ENCODE data around the gene ZC3H12C.

Gene ZC3H12C

GRCh38 chr11:110098645-110099044, 5.5 kb downstream of the ZC3H12C start:
- no peak for DNase-seq (ENCODE audit: low spot score)

GRCh38 chr11:110100476-110101240, 7.5 kb downstream of the ZC3H12C start:
- DNase-seq (ENCODE audit: low spot score): no peak

GRCh38 chr11:110106713-110107274, 13.6 kb downstream of the ZC3H12C start:
- DNase-seq (ENCODE audit: low spot score): no peak

GRCh38 chr11:110110854-110111253, 17.7 kb downstream of the ZC3H12C start:
- no peak for DNase-seq (ENCODE audit: low spot score)

- DNase-seq (ENCODE audit: low spot score): no peak
Observed at GRCh38 chr11:110112457-110112856, 19.3 kb downstream of the ZC3H12C start.

GRCh38 chr11:110113505-110113904, 20.3 kb downstream of the ZC3H12C start:
- no peak for DNase-seq (ENCODE audit: low spot score)

- no peak for DNase-seq (ENCODE audit: low spot score)
Observed at GRCh38 chr11:110113973-110114372, 20.8 kb downstream of the ZC3H12C start.

GRCh38 chr11:110119317-110119716, 26.1 kb downstream of the ZC3H12C start:
- DNase-seq (ENCODE audit: low spot score): no peak

- no peak for DNase-seq (ENCODE audit: low spot score)
Observed at GRCh38 chr11:110121204-110121603, 28.0 kb downstream of the ZC3H12C start.

- DNase-seq (ENCODE audit: low spot score): no peak
Observed at GRCh38 chr11:110123003-110123402, 29.8 kb downstream of the ZC3H12C start.

- DNase-seq (ENCODE audit: low spot score): no peak
Observed at GRCh38 chr11:110124605-110125004, 31.4 kb downstream of the ZC3H12C start.

GRCh38 chr11:110125632-110126031, 32.4 kb downstream of the ZC3H12C start:
- DNase-seq (ENCODE audit: low spot score): no peak

- no peak for DNase-seq (ENCODE audit: low spot score)
Observed at GRCh38 chr11:110126936-110127335, 33.7 kb downstream of the ZC3H12C start.

- no peak for DNase-seq (ENCODE audit: low spot score)
Observed at GRCh38 chr11:110128161-110128560, 35.0 kb downstream of the ZC3H12C start.

GRCh38 chr11:110130642-110131238, 37.5 kb downstream of the ZC3H12C start:
- no peak for DNase-seq (ENCODE audit: low spot score)

GRCh38 chr11:110131386-110132123, 38.4 kb downstream of the ZC3H12C start:
- DNase-seq (ENCODE audit: low spot score): no peak

- DNase-seq (ENCODE audit: low spot score): no peak
Observed at GRCh38 chr11:110133160-110133559, 40.0 kb downstream of the ZC3H12C start.

GRCh38 chr11:110134110-110134509, 40.9 kb downstream of the ZC3H12C start:
- DNase-seq (ENCODE audit: low spot score): no peak

GRCh38 chr11:110141812-110142211, 48.6 kb downstream of the ZC3H12C start:
- DNase-seq (ENCODE audit: low spot score): no peak

GRCh38 chr11:110147962-110148709, 54.9 kb downstream of the ZC3H12C start:
- no peak for DNase-seq (ENCODE audit: low spot score)

GRCh38 chr11:110148775-110149744, 55.9 kb downstream of the ZC3H12C start:
- no peak for DNase-seq (ENCODE audit: low spot score)
